Measurements from ENCODE around the gene GRB2. TPM values are rescaled to one million over a fixed set of nuclear protein-coding genes. Genes with fewer than 3 reads are reported as not detected.

Gene GRB2
- total and polyA plus RNA-seq, 10 of the 15 experiments (the other 5 are each of a cell fraction or from before 2014, with no cell fraction given) = 113 to 268 (median 158) TPM

- TF ChIP-seq PKNOX1 (IDR thresholded peaks at IDR 0.05) = peak; percentile 89
- TF ChIP-seq HSF1 (IDR thresholded peaks at IDR 0.05; ENCODE audit: low read depth, low read length) = no peak
- no peak for TF ChIP-seq POLR2AphosphoS5 (IDR thresholded peaks at IDR 0.05; ENCODE audit: low read length)
- TF ChIP-seq MTA2 (IDR thresholded peaks at IDR 0.05; ENCODE audit: low read depth) = no peak
- 0 out of 2 replicates have a peak, but pooled peaks have one; percentile 21 for TF ChIP-seq ZNF207 (IDR thresholded peaks at IDR 0.05; ENCODE audit: borderline replicate concordance)
- no peak for TF ChIP-seq DPF2 (IDR thresholded peaks at IDR 0.05)
- TF ChIP-seq MTA3 (IDR thresholded peaks at IDR 0.05; ENCODE audit: borderline replicate concordance, low read length) = no peak
- no peak for TF ChIP-seq YBX1 (IDR thresholded peaks at IDR 0.05)
- no peak for TF ChIP-seq ESRRA (IDR thresholded peaks at IDR 0.05; ENCODE audit: low read length)
- TF ChIP-seq SRF (IDR thresholded peaks at IDR 0.05; ENCODE audit: low read depth in 2 of 2, low read length in 2 of 2) = no peak
- no peak for TF ChIP-seq KDM1A (IDR thresholded peaks at IDR 0.05; ENCODE audit: borderline replicate concordance)
Measured at GRCh38 chr17:75404731-75405364, 630 bp downstream of the GRB2 start (continued).

Measured in GM12878 (cell line).